HepG2 (cell line): ENCODE data around the gene C11orf68. TPM values are rescaled to one million over a fixed set of nuclear protein-coding genes. Genes with fewer than 3 reads are reported as not detected.

Experiments
- ATF5 ChIP-seq: sonication (generic); formaldehyde crosslinking; IDR thresholded peaks from 2 replicates; pipeline ENCODE4 v1.4.0; 2020; ENCODE audit warnings: mild to moderate bottlenecking, low read depth, missing genetic modification reagents
- CSRNP1 ChIP-seq: sonication (generic); formaldehyde crosslinking; IDR thresholded peaks from 2 replicates; pipeline ENCODE4 v1.8.1; 2023; ENCODE audit warnings: mild to moderate bottlenecking, missing genetic modification reagents
- GABPB1 ChIP-seq: IDR thresholded peaks from 2 replicates; pipeline ENCODE4 v1.6.1; 2016; ENCODE audit warnings: mild to moderate bottlenecking, missing genetic modification reagents, moderate library complexity, missing compliant biosample characterization
- GPBP1L1 ChIP-seq: sonication (generic); formaldehyde crosslinking; IDR thresholded peaks from 2 replicates; pipeline ENCODE4 v1.5.0; 2020; ENCODE audit warnings: mild to moderate bottlenecking, missing genetic modification reagents
- NPAS2 ChIP-seq: sonication (generic); formaldehyde crosslinking; IDR thresholded peaks from 2 replicates; pipeline ENCODE4 v1.8.0; 2022; ENCODE audit warnings: mild to moderate bottlenecking, missing genetic modification reagents, borderline replicate concordance
- POLR2G ChIP-seq: fragments of 200-400 bp; formaldehyde crosslinking; IDR thresholded peaks from 2 replicates; pipeline ENCODE4 v1.6.1; 2018; ENCODE audit warnings: mild to moderate bottlenecking, low read depth, low read length, moderate library complexity
- SOX5 ChIP-seq: IDR thresholded peaks from 2 replicates; pipeline ENCODE4 v1.6.1; 2016; ENCODE audit warnings: borderline replicate concordance
- polyA plus RNA-seq, 8 experiments: library from polyadenylated mRNA; depleted of rRNA in 3 of 8; stranded (reverse) in 7 of 8; unstranded in 1 of 8; fragments of >200 nt; fragmentation: Illumina TruSeq in 4 of 8; extraction: Trizol in 4 of 8; gene quantifications; 2 replicates each; pipeline versions ENCODE4 v1.2.1 to v1.2.3, GENCODE V29; 2011 to 2016; ENCODE audit warnings: low read depth in 4 of 8, missing spikeins in 1 of 8, mixed read lengths in 1 of 8; ENCODE audit not compliant: insufficient read depth in 1 of 8
- total RNA-seq, 5 experiments: library from RNA; depleted of rRNA; stranded (reverse); fragments of >200 nt; fragmentation: Illumina TruSeq; extraction: Trizol; gene quantifications; 2 replicates each; pipeline ENCODE4 v1.2.3, GENCODE V29; 2016; ENCODE audit warnings: low read depth in 1 of 5
- TF ChIP-seq, protein P1 (sequence below): sonication (generic); formaldehyde crosslinking; IDR thresholded peaks from 2 replicates; pipeline ENCODE4 v1.5.1; 2020; ENCODE audit warnings: mild to moderate bottlenecking, moderate library complexity, missing genetic modification reagents
- TF ChIP-seq, protein P2 (sequence below): sonication (generic); formaldehyde crosslinking; IDR thresholded peaks from 2 replicates; pipeline ENCODE4 v1.8.1; 2023; ENCODE audit warnings: mild to moderate bottlenecking, inconsistent platforms, moderate library complexity, missing genetic modification reagents, borderline replicate concordance
- TF ChIP-seq, protein P3 (sequence below): sonication (generic); formaldehyde crosslinking; IDR thresholded peaks from 2 replicates; pipeline ENCODE4 v1.8.0; 2022; ENCODE audit warnings: mild to moderate bottlenecking, missing genetic modification reagents
- TF ChIP-seq, protein P4 (sequence below): IDR thresholded peaks from 2 replicates; pipeline ENCODE4 v1.6.1; 2016; ENCODE audit warnings: low read depth, control low read depth
- TF ChIP-seq, protein P5 (sequence below): IDR thresholded peaks from 2 replicates; pipeline ENCODE4 v1.6.1; 2016; ENCODE audit warnings: missing compliant biosample characterization, missing genetic modification reagents, borderline replicate concordance
- TF ChIP-seq, protein P6 (sequence below): sonication (generic); formaldehyde crosslinking; IDR thresholded peaks from 2 replicates; pipeline ENCODE4 v1.4.0; 2020; ENCODE audit warnings: missing genetic modification reagents; ENCODE audit errors: not compliant biosample characterization

Gene C11orf68
- total and polyA plus RNA-seq, 2 of the 13 experiments (the other 11 are each of a cell fraction or from before 2014, with no cell fraction given) = 8.4 to 28.3 TPM

GRCh38 chr11:65890324-65891218 is 28.3 kb downstream of the C11orf68 start, which contains the start of gene CCDC85B (continued):
- TF ChIP-seq, protein P1, sequence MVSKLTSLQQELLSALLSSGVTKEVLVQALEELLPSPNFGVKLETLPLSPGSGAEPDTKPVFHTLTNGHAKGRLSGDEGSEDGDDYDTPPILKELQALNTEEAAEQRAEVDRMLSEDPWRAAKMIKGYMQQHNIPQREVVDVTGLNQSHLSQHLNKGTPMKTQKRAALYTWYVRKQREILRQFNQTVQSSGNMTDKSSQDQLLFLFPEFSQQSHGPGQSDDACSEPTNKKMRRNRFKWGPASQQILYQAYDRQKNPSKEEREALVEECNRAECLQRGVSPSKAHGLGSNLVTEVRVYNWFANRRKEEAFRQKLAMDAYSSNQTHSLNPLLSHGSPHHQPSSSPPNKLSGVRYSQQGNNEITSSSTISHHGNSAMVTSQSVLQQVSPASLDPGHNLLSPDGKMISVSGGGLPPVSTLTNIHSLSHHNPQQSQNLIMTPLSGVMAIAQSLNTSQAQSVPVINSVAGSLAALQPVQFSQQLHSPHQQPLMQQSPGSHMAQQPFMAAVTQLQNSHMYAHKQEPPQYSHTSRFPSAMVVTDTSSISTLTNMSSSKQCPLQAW (CRISPR knock-in tag) = peak; percentile 11; the same call in 1 of the 2 replicates
- 0 out of 2 replicates have a peak, but pooled peaks have one; percentile 52 for TF ChIP-seq ATF5 (CRISPR knock-in tag)
- peak; percentile 87 for TF ChIP-seq POLR2G
- TF ChIP-seq GPBP1L1 (CRISPR knock-in tag) = no peak
- TF ChIP-seq, protein P2, sequence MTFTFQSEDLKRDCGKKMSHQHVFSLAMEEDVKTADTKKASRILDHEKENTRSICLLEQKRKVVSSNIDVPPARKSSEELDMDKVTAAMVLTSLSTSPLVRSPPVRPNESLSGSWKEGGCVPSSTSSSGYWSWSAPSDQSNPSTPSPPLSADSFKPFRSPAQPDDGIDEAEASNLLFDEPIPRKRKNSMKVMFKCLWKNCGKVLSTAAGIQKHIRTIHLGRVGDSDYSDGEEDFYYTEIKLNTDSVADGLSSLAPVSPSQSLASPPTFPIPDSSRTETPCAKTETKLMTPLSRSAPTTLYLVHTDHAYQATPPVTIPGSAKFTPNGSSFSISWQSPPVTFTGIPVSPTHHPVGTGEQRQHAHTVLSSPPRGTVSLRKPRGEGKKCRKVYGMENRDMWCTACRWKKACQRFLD (CRISPR knock-in tag) = no peak; the same call in 1 of the 2 replicates
- 0 out of 2 replicates have a peak, but pooled peaks have one; percentile 57 for TF ChIP-seq NPAS2 (CRISPR knock-in tag)
- peak; percentile 68 for TF ChIP-seq GABPB1
- TF ChIP-seq, protein P3, sequence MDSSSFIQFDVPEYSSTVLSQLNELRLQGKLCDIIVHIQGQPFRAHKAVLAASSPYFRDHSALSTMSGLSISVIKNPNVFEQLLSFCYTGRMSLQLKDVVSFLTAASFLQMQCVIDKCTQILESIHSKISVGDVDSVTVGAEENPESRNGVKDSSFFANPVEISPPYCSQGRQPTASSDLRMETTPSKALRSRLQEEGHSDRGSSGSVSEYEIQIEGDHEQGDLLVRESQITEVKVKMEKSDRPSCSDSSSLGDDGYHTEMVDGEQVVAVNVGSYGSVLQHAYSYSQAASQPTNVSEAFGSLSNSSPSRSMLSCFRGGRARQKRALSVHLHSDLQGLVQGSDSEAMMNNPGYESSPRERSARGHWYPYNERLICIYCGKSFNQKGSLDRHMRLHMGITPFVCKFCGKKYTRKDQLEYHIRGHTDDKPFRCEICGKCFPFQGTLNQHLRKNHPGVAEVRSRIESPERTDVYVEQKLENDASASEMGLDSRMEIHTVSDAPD (CRISPR knock-in tag) = 0 out of 2 replicates have a peak, but pooled peaks have one; percentile 37
- TF ChIP-seq, protein P4, sequence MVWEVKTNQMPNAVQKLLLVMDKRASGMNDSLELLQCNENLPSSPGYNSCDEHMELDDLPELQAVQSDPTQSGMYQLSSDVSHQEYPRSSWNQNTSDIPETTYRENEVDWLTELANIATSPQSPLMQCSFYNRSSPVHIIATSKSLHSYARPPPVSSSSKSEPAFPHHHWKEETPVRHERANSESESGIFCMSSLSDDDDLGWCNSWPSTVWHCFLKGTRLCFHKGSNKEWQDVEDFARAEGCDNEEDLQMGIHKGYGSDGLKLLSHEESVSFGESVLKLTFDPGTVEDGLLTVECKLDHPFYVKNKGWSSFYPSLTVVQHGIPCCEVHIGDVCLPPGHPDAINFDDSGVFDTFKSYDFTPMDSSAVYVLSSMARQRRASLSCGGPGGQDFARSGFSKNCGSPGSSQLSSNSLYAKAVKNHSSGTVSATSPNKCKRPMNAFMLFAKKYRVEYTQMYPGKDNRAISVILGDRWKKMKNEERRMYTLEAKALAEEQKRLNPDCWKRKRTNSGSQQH (CRISPR knock-in tag) = 0 out of 2 replicates have a peak, but pooled peaks have one; percentile 25
- no peak for TF ChIP-seq SOX5 (CRISPR knock-in tag)
- TF ChIP-seq, protein P5, sequence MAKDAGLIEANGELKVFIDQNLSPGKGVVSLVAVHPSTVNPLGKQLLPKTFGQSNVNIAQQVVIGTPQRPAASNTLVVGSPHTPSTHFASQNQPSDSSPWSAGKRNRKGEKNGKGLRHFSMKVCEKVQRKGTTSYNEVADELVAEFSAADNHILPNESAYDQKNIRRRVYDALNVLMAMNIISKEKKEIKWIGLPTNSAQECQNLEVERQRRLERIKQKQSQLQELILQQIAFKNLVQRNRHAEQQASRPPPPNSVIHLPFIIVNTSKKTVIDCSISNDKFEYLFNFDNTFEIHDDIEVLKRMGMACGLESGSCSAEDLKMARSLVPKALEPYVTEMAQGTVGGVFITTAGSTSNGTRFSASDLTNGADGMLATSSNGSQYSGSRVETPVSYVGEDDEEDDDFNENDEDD (CRISPR knock-in tag) = peak; percentile 90; the same call in 1 of the 2 replicates
- TF ChIP-seq CSRNP1 (CRISPR knock-in tag) = peak; percentile 85
- TF ChIP-seq, protein P6, sequence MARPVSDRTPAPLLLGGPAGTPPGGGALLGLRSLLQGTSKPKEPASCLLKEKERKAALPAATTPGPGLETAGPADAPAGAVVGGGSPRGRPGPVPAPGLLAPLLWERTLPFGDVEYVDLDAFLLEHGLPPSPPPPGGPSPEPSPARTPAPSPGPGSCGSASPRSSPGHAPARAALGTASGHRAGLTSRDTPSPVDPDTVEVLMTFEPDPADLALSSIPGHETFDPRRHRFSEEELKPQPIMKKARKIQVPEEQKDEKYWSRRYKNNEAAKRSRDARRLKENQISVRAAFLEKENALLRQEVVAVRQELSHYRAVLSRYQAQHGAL (CRISPR knock-in tag) = peak; percentile 6
